Measurements from ENCODE around the gene OBP2B. TPM values are rescaled to one million over a fixed set of nuclear protein-coding genes. Genes with fewer than 3 reads are reported as not detected.

Gene OBP2B
- total and polyA plus RNA-seq, 9 of the 15 experiments (the other 6 are each of a cell fraction or from before 2014, with no cell fraction given), result not detected

DNA sequence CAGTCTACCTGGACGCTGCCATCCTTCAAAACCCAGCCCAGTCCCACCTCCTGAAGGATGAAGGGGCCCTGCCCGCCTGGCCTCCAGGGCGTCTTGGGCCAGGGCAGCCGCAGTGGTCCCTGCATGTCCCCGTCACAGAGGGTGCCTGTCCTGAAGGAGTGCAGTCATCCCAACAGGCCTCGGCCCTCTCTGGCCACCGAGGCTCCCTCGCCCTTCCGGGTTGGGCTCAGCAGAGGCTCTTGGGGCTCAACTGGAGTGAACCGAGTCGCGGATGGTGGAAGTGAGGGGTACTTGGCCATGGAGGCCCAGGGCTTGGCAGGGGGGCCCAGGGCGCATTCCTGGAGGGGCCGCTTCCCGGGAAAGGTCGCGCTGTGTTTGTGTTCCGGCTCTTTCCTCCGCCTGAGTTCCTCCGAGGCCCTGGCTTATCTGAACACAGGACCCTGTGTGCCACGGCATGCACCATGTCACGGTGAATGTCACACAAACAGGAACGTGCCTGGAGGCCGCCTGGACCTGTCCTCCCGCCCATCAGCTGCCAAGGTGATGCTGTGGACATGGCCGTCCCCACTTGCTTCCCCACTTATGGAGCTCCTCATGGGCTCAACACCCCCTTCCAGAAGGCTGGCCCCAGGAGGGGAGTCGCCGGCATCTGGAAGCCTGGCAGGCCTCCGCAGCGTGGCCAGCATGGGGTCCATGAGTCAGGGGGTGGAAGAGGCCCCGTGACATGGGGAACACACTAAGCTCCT is 25.7 kb upstream of the OBP2B start:
- ChIA-PET POLR2A (interaction anchor here (0.7 kb wide), 1 partner anchor 107 kb away, joined by 3 read pairs; no protein-coding TSS in a partner anchor), CTCF (ENCODE audit: low intra/inter-chr PET ratio) (no interaction called here)
- ATAC-seq, result no peak
- Histone ChIP-seq H3K36me3 (ENCODE audit: control insufficient read depth, insufficient read depth, low read length) (no peaks in the 10 kb centered on the region), H3K9me1 (ENCODE audit: control insufficient read depth, insufficient read depth, low read length) (no peaks in the 10 kb centered on the region), H3K9ac (ENCODE audit: insufficient read depth in 1 of 2, low read depth in 2 of 2, low read length in 2 of 2) (0 out of 4 replicates have a peak overlapping the region, but pooled peaks of 1 of the 2 experiments have one; percentile 1), H3K27me3 (ENCODE audit: control insufficient read depth in 2 of 2, insufficient read depth in 2 of 2, low read length in 2 of 2) (no peaks in the 10 kb centered on the region; a peak in 2 of 5 replicates), H3K4me2 (ENCODE audit: insufficient read depth, low read length) (no peak overlapping the region), H4K20me1 (replicated peaks; ENCODE audit: control insufficient read depth, insufficient read depth, low read length) (no peaks in the 10 kb centered on the region), H2AFZ (ENCODE audit: low read depth, low read length) (no peak overlapping the region), H3K9me3 (replicated peaks; ENCODE audit: control insufficient read depth, insufficient read depth, low read depth, low read length) (peaks cover 5% of the 10 kb centered on the region), H3K79me2 (ENCODE audit: control insufficient read depth, insufficient read depth, low read length) (no peaks in the 10 kb centered on the region), H3K4me1 (replicated peaks in 1 of 2; ENCODE audit: control insufficient read depth in 2 of 2, insufficient read depth in 2 of 2, low read length in 2 of 2) (peaks cover 6 to 35% of the 10 kb centered on the region in 2 experiments), H3K4me3 (no peak overlapping the region), H3K27ac (ENCODE audit: extremely low read depth, low read depth, low read length) (no peak overlapping the region)
- BruUV-seq (replicated peaks), result no TSS peak
- WGBS (ENCODE audit: insufficient coverage, low coverage, missing lambda C conversion rate), result 69% methylated on average over 28 of the region's 31 CpGs
- no peak for DNase-seq (ENCODE audit: extremely low read depth in 1 of 4, low spot score in 3 of 4)
- no peak for FAIRE-seq
- intact Hi-C loops (cut with micrococcal nuclease) (loop anchor here (5.0 kb wide), 1 partner anchor 47 kb away; no protein-coding TSS in a partner anchor), in situ Hi-C loops (cut with MboI) (no loop called here)
- TF ChIP-seq ZNF77 (CRISPR knock-in tag; IDR thresholded peaks at IDR 0.05), result no peak
- TF ChIP-seq, protein P1, sequence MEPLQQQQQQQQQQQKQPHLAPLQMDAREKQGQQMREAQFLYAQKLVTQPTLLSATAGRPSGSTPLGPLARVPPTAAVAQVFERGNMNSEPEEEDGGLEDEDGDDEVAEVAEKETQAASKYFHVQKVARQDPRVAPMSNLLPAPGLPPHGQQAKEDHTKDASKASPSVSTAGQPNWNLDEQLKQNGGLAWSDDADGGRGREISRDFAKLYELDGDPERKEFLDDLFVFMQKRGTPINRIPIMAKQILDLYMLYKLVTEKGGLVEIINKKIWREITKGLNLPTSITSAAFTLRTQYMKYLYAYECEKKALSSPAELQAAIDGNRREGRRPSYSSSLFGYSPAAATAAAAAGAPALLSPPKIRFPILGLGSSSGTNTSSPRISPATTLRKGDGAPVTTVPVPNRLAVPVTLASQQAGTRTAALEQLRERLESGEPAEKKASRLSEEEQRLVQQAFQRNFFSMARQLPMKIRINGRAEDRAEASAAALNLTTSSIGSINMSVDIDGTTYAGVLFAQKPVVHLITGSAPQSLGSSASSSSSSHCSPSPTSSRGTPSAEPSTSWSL (CRISPR knock-in tag; IDR thresholded peaks at IDR 0.05; ENCODE audit: borderline replicate concordance), result no peak
- no peak for TF ChIP-seq ZNF551 (CRISPR knock-in tag; IDR thresholded peaks at IDR 0.05)
- TF ChIP-seq CTBP1 (IDR thresholded peaks at IDR 0.05; ENCODE audit: borderline replicate concordance), result no peak
- no peak for TF ChIP-seq CHCHD3 (CRISPR knock-in tag; IDR thresholded peaks at IDR 0.05)
- TF ChIP-seq, protein P2, sequence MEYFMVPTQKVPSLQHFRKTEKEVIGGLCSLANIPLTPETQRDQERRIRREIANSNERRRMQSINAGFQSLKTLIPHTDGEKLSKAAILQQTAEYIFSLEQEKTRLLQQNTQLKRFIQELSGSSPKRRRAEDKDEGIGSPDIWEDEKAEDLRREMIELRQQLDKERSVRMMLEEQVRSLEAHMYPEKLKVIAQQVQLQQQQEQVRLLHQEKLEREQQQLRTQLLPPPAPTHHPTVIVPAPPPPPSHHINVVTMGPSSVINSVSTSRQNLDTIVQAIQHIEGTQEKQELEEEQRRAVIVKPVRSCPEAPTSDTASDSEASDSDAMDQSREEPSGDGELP (CRISPR knock-in tag; IDR thresholded peaks at IDR 0.05; ENCODE audit: borderline replicate concordance), result no peak
- no peak for TF ChIP-seq PRMT5 (CRISPR knock-in tag; IDR thresholded peaks at IDR 0.05)
- no peak for TF ChIP-seq FOXP1 (CRISPR knock-in tag; IDR thresholded peaks at IDR 0.05)
- TF ChIP-seq, protein P3, sequence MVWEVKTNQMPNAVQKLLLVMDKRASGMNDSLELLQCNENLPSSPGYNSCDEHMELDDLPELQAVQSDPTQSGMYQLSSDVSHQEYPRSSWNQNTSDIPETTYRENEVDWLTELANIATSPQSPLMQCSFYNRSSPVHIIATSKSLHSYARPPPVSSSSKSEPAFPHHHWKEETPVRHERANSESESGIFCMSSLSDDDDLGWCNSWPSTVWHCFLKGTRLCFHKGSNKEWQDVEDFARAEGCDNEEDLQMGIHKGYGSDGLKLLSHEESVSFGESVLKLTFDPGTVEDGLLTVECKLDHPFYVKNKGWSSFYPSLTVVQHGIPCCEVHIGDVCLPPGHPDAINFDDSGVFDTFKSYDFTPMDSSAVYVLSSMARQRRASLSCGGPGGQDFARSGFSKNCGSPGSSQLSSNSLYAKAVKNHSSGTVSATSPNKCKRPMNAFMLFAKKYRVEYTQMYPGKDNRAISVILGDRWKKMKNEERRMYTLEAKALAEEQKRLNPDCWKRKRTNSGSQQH (CRISPR knock-in tag; IDR thresholded peaks at IDR 0.05), result no peak
- no peak for TF ChIP-seq CBX5 (IDR thresholded peaks at IDR 0.05; ENCODE audit: borderline replicate concordance, low read depth)
- TF ChIP-seq, protein P4, sequence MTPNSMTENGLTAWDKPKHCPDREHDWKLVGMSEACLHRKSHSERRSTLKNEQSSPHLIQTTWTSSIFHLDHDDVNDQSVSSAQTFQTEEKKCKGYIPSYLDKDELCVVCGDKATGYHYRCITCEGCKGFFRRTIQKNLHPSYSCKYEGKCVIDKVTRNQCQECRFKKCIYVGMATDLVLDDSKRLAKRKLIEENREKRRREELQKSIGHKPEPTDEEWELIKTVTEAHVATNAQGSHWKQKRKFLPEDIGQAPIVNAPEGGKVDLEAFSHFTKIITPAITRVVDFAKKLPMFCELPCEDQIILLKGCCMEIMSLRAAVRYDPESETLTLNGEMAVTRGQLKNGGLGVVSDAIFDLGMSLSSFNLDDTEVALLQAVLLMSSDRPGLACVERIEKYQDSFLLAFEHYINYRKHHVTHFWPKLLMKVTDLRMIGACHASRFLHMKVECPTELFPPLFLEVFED (CRISPR knock-in tag; conservative IDR thresholded peaks at IDR 0.05), result no peak
- TF ChIP-seq, protein P5, sequence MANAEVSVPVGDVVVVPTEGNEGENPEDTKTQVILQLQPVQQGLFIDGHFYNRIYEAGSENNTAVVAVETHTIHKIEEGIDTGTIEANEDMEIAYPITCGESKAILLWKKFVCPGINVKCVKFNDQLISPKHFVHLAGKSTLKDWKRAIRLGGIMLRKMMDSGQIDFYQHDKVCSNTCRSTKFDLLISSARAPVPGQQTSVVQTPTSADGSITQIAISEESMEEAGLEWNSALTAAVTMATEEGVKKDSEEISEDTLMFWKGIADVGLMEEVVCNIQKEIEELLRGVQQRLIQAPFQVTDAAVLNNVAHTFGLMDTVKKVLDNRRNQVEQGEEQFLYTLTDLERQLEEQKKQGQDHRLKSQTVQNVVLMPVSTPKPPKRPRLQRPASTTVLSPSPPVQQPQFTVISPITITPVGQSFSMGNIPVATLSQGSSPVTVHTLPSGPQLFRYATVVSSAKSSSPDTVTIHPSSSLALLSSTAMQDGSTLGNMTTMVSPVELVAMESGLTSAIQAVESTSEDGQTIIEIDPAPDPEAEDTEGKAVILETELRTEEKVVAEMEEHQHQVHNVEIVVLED (CRISPR knock-in tag; IDR thresholded peaks at IDR 0.05), result no peak
- TF ChIP-seq PRPF4 (IDR thresholded peaks at IDR 0.05; ENCODE audit: insufficient read depth, low read depth, low read length, poor library complexity, severe bottlenecking), result no peak
- no peak for TF ChIP-seq CEBPB (tag; IDR thresholded peaks at IDR 0.05)
- TF ChIP-seq SOX6 (IDR thresholded peaks at IDR 0.05), result no peak
- TF ChIP-seq ZNF197 (CRISPR knock-in tag; IDR thresholded peaks at IDR 0.05; ENCODE audit: low read depth), result no peak

Measured in K562 (cell line).